ENCODE data around the gene CENPT. TPM values are rescaled to one million over a fixed set of nuclear protein-coding genes. Genes with fewer than 3 reads are reported as not detected.

Gene CENPT
- polyA plus RNA-seq, 3 donors, result 52.1 to 59.4 (median 57.7) TPM

DNA sequence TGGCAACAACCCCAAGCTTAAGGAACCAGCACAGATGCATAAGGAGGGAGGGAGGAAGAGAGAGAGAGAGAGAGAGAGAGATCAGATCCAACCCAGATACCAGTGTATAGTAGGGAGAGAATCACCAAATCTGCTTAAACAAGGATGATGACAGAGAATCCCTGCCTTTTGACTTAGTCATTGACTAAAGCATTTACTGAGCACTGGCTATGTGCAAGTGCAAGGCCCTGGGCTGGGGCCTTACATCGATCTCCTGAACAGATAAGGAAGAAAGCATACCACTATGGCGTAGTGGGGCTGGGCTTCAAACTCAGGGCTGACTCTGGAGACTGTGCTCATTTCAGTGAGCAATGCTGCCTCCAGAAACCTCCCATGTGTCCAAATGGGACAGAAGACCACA, 25.0 kb downstream of the CENPT start:
- DNase-seq, result no peak

DNA sequence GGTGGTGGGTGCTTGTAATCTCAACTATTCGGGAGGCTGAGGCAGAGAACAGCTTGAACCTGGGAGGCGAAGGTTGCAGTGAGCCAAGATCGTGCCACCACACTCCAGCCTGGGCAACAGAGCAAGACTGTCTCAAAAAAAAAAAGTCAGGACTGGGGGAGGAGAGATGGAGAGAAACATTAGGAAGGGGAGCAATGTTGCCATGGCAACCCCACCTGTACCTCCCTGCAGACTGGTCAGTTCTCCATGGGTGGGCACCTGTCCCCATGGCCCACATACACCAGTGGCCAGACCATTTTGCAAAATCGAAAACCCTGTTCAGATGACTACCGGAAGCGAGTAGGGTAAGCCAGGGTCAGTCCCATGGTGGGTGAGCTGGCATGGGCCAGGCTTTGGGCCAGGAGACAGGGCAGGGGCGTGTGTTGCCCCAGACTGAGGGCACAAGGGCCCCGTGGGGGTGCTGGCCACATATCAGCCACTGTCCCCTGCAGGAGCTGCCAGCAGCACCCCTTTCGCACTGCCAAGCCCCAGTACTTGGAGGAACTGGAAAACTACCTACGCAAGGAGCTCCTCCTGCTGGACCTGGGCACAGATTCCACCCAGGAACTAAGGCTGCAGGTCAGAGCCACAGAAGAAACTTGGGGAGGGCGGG, 26.8 kb downstream of the CENPT start:
- no peak for DNase-seq

DNA sequence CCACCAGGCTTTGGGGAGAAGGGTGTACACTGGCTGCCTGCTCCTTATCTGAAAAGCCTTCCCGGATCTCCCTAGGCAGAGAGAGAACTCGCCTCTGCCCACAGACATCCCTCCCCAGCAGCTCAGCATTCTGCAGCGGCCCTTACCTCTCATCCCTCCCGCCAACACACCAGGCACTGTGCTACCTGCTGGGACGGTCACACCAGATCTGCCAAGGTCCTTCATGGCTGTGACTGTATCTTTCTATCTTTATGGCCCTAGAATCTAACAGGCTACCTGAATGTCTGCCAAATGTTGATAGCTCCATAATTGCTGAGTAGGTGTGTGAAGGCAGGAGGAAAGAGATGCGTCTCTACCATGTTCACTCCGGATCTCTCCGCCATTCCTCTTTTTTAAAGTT, 32.9 kb downstream of the CENPT start:
- DNase-seq, result no peak

DNA sequence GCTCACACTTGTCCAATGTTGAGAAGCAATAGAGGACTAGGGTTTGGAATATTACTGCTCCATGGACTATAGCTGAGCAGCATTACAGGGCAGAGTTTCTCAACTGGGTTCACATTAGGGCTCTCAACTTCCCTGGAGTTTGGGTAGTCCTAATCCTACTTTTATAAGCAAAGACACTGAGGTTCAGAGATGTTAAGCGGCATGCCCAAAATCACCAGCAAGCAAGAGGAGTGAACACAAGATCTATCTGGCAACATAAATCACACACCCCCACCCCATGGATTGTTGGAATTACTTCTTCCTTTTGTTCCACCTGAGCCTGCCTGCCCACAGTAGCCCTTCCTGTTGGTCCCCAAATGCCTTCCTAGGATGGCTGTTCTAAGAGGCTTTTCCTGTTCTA, 35.6 kb downstream of the CENPT start:
- no peak for DNase-seq

DNA sequence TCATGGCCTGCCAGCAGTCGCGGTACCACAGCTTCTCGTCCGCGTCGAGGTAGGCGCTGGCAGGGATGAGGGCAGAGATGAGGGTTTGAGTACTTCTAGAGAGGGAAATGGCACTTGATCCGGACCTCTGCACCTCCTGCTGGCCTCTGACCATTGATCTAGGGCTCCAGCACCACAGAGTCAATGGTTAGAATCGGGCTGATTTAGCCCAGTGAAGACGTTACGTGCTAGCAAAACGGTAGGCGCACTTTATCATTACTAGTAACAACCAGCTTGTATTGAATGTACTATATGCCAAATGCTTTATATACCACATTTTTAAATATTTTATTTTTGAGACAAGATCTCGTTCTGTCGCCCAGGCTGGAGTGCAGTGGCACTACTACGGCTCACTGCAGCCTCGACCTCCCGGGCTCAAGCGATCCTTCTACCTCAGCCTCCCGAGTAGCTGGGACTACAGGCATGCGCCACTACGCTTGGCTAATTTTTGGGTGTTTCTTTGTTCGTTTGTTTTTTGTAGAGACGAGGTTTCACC, 40.3 kb downstream of the CENPT start:
- no peak for DNase-seq

DNA sequence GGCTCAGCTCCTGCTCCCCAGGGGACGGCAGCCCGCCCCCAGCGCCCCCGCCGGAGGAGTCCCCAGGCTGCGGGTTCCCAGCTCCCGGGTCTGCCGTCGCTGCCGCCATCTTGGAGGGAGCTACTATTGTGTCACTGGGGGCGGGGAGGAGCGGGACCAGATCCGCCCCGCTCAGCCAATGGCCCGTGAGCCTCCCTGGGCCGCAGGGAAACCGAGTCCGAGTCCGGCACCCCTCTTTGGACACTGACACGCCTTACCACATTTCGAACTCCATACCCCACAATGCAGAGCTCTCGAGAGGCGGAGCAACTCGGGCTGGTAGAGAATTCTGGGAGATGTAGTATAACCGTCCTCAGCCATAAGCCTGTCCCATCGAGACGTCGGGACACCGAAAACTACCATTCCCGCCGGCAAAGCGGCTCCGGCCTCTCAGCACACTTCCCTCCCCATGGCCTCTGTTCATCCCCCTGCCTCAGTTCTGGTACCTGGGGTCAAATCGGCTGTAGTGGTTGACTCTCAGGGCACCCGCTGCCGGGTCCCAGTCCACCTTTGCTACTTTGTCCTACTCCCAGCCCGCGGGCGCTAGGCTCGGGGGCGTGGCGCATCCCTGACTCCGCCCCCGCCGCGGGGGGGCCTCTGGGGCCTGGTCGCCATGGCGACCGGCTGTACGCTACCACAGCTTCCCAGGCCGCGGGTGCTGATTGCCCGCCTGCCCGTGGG, 40.9 kb downstream of the CENPT start, which contains the start of the genes RANBP10 and TSNAXIP1:
Gene RANBP10 (minus strand): TSS at position 133 of the 720 bp plus-strand sequence. CDS start 24 bp downstream, at position 109.
Gene TSNAXIP1 (plus strand): TSS at position 462 of the 720 bp plus-strand sequence. CDS start 261 bp downstream, outside the sequence.
- DNase-seq, result peak; percentile 99

DNA sequence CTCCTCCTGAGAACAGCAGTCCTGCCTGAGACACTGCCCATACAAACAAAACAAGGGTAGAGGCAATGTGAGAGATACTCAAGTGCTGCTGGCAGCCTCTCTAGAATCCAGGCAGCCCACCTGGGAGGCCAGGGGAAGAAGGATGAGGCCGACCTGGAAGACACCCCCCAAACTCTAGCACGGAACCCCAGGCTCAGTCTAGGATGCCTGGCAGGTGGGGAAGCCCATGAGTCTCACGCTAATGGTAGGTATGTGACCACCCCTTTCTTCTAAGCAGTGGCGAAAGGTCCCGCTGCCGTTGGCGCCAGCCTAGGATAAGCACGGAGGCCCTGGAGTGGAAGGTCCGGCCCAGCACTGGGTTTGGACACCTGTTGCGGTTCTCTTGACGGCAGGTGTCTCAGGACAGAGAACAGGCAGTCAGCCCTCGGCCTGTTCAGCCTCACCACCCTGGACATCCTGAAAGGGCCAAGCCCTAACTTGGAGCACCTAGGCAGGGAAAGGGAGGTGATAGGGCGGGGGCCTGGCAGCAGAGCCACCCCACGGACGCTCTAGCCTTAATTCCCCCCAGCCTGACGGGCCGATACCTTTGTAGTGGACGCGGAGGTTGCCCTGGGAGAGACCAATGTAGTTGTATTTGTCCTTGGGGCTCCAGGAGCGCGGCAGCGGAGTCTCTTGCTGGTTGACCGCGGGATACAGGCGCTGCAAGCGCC, 41.6 kb downstream of the CENPT start:
- DNase-seq, result no peak

DNA sequence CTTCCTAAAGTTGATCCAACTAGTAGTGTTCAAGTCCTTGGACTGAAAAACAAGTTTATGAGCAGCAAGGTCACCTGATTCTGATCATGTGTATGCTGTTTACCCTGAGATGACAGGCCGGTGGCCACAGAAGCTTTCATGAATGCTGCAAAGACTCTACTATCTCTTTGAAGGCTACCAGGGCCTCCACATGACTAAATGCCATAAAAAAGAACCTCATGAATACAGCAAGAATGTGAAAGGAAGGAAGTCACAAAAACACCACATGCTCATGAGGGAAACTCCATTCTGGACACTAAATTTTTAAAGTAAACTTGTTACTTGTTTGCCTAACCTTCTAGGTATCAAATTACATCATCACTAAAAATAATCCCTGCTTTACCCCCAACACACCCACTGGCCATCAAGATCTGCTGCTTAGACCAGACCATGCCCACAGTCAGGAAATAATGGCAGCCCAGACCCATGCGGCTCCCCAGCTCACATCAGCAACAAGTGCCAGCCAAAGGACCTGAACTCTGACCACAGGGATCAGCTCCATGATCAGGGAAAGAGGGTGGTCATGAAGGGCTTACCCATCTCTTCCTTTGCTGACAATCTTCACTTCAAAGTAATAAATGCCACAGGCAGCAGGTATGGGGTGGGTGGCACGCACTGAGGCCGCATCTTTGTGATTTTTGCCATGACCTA, 42.5 kb downstream of the CENPT start:
- DNase-seq, result no peak

DNA sequence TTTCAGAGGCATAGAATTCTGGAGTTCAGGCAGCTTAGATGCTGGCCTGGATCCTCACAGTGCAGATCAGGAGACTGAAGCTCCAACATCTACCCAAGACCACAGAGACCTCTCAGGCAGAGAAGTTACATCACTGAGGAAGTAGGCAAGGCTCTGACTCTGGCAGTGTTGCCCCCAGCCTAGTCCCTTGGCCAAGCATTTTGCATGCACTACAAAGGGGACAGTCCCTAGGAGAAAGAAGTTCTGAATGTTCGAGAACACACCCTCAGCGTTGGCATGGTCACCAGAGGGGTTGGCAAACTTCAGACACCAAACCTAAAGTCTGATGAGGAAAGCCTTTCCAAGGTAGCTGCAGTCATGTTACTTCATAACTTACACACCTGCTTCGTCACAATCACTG, 43.6 kb downstream of the CENPT start:
- DNase-seq, result no peak

DNA sequence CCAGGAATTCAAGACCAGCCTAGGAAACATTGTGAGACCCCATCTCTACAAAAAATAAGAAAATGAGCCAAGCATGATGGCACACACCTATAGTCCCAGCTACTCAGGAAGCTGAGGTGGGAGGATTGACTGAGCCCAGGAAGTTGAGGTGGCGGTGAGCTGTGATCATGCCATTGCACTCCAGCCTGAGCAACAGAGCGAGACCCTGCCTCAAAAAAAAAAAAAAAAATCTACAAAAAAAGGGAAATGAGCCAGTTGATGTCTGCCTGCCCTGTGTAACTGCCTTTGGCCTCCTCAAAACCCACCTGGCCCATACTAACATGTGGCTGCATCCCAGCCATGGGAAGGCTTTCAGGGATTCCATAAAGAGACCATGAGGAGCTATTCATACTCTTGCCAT, 45.6 kb downstream of the CENPT start:
- DNase-seq, result no peak

DNA sequence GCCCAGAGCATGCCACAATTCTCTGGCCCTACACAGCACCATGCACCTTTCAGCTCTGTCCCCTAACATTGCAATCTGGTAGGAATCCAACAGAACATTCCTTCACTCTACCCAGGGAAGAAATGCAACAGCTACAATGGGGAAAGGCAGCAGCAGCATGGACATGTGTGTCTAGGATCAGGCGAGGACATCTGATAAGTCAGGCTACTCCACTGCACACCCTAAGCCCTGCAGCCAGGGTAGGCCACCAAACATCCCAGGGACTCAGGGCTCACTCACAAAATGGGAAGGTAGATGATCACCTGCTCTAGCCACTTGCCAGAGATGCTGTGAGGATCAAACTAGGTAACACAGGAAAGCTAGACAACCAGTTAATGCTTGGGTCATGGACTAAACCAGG, 46.3 kb downstream of the CENPT start:
- no peak for DNase-seq

DNA sequence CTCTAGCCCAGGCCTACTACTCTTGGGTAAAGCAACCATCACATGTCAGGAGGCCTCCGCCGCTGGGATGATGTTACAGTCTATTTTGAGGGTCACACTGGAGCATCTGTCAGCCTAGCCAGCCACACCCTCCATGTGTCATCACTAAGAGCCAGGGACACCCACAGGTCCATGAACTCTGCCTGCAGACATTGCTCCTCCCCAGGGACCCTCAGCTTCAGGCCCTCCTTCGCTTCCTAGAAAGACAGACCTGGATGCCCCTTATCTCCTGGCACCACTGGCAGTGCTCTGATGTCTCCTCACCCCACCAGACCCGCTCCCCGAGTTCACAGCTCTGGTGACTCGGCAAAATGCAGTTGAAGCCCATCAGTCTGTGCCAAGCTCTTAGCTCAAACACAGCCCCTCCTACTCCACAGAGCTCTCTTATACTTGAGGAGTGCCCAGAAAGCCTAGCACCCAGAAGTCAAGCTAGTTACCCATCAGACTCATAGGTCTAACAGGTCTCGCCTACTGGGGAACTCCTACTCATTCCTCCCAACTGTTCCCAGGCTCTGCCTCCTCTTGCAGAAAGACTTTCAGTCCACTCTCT, 47.1 kb downstream of the CENPT start:
- DNase-seq, result no peak

DNA sequence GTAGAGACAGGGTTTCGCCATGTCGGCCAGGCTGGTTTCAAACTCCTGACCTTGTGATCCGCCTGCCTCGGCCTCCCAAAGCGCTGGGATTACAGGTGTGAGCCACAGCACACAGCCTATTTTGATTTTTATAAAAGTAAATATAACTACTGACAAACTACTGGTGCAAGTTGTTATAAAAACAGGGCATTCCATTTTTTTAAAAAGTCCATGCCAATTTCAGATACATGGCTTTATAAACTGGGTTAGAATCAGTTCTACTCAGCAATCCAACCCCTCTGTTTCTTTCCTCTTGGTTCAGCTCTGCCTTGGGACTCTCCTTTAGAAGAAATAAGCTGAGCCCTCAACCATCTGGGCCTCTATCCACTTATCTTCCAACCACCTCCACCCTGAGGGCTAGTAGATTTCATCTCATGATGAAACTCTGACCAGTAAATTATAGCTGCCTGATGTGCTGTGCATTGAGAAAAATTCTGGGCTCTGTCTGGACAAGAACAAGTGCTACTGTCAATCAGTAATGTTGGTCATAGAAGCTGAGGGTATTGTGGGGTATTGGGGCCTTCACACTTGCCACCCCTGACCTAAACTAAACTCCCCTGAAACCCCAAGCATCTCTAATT, 51.3 kb downstream of the CENPT start:
- no peak for DNase-seq

DNA sequence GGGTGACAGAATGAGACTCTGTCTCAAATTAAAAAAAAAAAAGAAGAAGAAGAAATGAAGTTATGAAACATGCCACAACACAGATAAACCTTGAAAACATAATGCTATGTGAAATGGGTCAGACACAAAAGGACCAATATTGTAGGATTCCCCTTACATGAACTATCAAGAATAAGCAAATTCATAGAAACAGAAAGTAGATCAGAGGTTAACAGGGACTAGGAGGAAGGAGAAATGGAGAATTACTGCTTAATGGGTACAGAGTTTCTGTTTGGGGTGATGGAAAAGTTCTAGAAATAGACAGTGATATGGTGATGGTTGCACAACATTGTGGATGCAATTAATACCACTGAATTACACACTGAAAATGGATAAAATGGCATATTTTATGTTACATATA, 57.4 kb downstream of the CENPT start:
- no peak for DNase-seq

DNA sequence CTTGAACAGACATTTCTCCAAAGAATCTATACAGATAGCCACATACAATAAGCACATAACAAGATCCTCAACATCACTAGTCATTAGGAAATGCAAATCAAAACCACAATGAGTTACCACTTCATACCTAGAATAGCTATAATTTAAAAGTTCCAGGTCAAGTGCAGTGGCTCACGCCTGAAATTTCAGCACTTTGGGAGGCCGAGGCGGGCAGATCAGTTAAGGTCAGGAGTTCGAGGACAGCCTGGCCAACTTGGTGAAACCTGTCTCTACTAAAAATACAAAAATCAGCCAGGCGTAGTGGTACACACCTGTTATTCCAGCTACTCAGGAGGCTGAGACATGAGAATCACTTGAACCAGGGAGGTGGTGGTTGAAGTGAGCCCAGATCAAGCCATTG, 61.0 kb downstream of the CENPT start:
- no peak for DNase-seq

DNA sequence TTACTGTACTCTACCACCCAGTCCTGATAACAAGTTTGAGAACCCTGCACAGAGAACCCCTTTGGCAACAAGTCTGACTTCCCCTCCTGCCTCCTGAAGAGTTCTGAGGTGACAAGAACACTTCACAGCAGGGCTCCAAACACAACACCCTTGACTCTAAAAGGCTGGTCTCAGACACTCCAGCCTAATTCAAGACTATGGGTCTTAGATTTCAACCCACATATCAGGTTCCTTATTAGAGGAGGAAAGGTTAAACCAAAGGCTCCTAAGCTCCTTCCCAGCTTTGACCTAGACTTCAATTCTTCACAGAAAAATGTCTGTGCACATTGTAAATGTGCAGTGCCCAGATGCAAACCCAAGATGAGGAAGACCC, 64.2 kb downstream of the CENPT start:
- no peak for DNase-seq

DNA sequence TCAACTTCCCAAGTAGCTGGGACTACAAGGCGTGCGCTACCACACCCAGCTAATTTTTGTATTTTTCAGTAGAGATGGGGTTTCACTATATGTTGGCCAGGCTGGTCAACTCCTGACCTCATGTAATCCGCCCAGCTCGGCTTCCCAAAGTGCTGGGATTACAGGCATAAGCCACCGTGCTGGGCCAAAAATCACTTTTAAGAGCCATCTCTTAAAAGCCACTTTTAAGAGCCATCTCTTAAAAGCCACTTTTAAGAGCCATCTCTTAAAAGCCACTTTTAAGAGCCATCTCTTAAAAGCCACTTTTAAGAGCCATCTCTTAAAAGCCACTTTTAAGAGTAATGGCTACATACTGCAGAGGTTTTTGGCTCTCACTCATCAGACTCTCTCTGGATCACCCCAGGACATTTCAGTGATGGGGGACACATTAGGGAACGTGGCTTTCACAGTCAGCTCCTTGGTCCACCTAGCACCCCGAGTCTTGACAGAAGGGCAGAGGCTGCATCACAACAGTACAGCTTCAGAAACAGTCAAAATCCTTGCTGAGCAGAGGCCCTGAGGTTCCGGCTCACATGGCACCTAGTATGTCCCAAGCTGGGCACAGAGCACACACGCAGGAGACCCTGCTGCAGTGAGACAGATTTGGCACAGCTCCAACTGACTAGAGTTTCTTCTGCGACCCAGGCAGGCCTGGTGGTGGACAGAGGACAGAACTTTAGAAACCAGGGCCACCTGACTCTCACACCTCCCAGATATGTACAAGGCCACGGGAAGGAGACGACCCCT, 64.7 kb downstream of the CENPT start:
- DNase-seq, result no peak

DNA sequence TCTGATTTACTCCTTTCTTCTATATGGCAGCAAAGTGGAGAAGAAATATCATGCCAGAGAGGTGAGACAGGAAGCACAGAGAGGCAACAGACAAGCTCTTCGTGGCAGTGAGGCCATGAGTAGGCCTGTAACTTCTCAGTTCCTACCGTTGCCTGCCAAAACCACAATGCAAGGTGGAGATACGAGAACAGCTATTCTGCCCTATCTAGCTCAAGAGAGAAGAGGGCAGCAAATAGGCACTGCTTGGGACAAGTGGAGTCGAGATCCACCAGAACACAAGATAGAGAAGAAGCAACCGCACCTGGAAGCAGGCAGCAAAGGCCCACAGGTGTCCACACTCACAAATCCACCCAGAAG, 66.0 kb downstream of the CENPT start:
- no peak for DNase-seq

DNA sequence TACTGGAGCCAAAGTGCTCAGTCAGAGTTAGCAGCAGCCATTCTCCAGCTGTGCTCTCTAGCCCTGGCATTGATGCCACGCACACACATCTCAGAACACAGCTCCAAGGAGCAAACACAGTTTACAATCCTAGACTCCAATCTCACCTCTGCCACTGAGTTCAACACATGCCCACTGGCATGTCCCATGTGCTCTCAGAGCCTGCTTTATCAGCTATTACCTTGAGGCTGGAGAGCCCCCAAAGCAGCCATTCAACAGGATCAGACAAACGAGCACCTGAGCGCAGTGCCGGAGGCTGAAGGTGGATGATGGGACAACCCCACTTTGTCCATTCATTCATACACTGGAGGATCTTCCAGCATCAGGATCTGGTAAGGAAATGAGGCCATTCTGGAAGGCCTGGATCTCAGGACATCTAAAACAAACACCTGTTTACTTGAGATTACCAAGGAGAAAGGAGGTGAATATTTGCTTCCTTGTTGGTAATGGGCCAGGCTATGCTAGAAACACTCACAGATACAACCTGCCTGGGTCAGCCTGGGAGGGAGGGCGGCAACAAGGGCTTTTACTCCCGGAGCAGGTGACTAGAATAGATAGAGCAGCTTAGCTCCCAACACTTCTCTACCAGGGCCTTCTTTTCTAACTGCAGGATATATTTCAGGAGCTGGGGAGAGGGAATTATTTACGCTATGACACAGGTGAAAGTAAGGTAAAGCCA, 66.5 kb downstream of the CENPT start:
- no peak for DNase-seq

Measured in renal pelvis (tissue), 4 donors.